Mesodermal cell (in vitro differentiated cells): ENCODE measurements around the gene RNU1-1.
"Not testable (repeated sequence)": the region's sequence is repeated elsewhere in the genome, so short reads cannot be mapped to it uniquely, and the experiment has no call there.

ENCODE experiments used
- H3K27ac ChIP-seq: 2 replicates; pipeline ENCODE4 v1.7.0; 2013; ENCODE audit warnings: mild to moderate bottlenecking, low read depth, low read length, moderate library complexity; ENCODE audit not compliant: severe bottlenecking
- H3K36me3 ChIP-seq: 2 replicates; pipeline ENCODE4 v1.7.1; 2013; ENCODE audit warnings: mild to moderate bottlenecking, low read length, moderate library complexity; ENCODE audit not compliant: control insufficient read depth, insufficient read depth
- H3K4me1 ChIP-seq: one replicate; pipeline ENCODE4 v1.7.1; 2013; ENCODE audit warnings: mild to moderate bottlenecking, low read length; ENCODE audit not compliant: insufficient read depth, control insufficient read depth, poor library complexity, severe bottlenecking
- H3K4me3 ChIP-seq: 2 replicates; pipeline ENCODE4 v1.7.0; 2013; ENCODE audit warnings: low read length, control low read depth, mild to moderate bottlenecking; ENCODE audit not compliant: insufficient read depth, poor library complexity, severe bottlenecking; ENCODE audit errors: extremely low read depth
- H3K9me3 ChIP-seq: 2 replicates; pipeline ENCODE4 v1.7.1; 2013; ENCODE audit warnings: mild to moderate bottlenecking, low read length, moderate library complexity; ENCODE audit not compliant: control insufficient read depth
- WGBS, 2 experiments: methylation state at CpG; one replicate each; pipeline ENCODE4 v1.1.5; 2013; ENCODE audit warnings: missing lambda C conversion rate in 2 of 2; ENCODE audit not compliant: insufficient coverage in 2 of 2; 5-methylcytosine and 5-hydroxymethylcytosine counted together

The RNU1-1 gene

GRCh38 chr1:16521288-16521583 lies 7.2 kb upstream of the RNU1-1 start:
- 35 to 46% methylated on average over 11 to 12 of the region's 12 CpGs for WGBS, 2 experiments
- H3K9me3 ChIP-seq = no peaks in the 10 kb centered on the region
- H3K36me3 ChIP-seq = no peaks in the 10 kb centered on the region
- no peaks in the 10 kb centered on the region for H3K4me1 ChIP-seq
- H3K4me3 ChIP-seq = peak overlapping the region; percentile 27
- H3K27ac ChIP-seq = no peak overlapping the region

- not testable (repeated sequence) for H3K36me3 ChIP-seq, H3K27ac ChIP-seq, H3K4me1 ChIP-seq, H3K9me3 ChIP-seq
- peak overlapping the region; percentile 27 for H3K4me3 ChIP-seq
- WGBS, 2 experiments = 26 to 30% methylated on average over 39 to 46 of the region's 48 CpGs
Measured at GRCh38 chr1:16520435-16521287, 6.6 kb upstream of the RNU1-1 start.

DNA sequence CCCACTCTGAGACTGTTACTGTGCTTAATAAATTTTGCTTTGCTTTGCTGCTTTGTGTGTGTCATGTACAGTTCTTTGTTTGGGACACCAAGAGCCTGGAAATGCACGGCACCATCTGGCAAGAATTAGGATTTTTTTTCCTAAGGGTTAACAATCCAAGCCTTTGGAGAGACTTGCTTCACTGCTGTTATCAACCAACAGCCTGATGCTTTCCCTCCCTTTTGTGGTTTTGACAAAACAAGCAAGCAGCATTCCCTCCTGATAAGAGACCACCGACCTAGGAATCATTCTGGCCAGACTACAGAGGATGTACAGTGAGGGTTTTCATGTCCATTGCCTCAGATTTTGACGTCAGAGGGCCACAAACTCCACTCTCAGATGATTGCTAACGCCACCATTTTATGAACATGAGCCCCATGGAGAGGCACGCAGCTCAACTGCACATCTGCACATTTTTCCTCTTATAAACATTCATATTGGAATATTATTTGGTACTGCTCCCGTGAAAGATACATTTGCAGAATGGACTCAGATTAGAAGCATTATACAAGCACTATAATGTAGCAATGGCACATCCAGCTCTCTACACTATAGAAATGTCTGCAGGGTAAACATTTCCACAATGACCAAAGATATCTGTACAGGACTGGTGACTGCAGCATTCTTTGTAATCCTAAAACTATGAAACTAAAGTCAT lies 5.3 kb upstream of the RNU1-1 start:
- H3K4me3 ChIP-seq, H3K9me3 ChIP-seq, H3K36me3 ChIP-seq, H3K27ac ChIP-seq, H3K4me1 ChIP-seq: not testable (repeated sequence)
- 94% methylated on average over 3 of the region's 6 CpGs; no CpG with 5 or more reads in 1 of the 2 experiments for WGBS, 2 experiments

DNA sequence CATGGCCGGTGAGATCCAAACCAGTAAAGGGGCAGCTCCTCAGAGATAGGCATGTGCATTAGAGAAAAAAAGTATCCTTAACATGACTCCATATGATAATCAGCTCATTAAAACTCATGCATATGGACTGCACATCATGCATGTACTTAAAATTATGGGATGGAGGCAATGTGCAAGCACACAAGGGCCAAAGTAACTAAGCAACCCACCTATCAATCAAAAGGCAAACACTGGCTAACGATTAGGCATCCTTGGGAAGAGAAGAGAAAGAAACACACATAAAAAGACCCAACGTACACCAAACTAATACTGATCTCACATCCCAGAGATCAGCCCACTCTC lies 4.8 kb upstream of the RNU1-1 start:
- H3K4me3 ChIP-seq, H3K9me3 ChIP-seq, H3K4me1 ChIP-seq, H3K27ac ChIP-seq, H3K36me3 ChIP-seq: not testable (repeated sequence)
- WGBS, 2 experiments = 86% methylated on average over 1 of the region's 3 CpGs; no CpG with 5 or more reads in 1 of the 2 experiments

DNA sequence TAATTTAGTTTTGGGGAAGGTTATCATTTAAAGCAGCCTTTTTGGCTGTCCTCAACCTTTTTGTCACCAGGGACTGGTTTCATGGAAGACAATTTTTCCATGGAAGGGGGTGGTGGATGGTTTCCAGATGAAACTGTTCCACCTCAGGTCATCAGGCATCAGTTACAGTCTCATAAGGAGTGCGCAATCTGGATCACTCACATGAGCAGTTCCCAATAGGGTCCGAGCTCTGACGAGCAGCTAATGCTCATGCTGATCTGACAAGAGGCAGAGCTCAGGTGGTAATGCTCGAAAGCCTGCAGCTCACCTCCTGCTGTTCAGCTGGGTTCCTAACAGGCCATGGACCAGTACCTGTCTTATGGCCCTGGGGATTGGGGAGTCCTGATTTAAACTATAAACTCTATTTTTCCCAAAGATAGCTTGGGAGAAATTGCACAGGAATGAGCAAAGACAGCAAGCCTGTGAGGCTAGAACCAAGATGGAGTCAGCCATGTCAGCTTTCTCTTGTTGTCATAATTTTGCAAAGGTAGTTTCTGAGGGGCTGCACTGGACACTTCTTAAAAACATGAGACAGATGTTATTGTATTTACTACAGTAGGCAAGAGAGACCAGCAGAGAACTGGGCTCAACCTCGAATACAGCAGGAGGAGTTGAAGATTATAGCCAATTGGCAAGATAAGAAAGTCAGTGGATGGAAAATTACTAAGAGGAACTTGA lies 2.8 kb upstream of the RNU1-1 start:
- not testable (repeated sequence) for H3K4me1 ChIP-seq, H3K27ac ChIP-seq, H3K9me3 ChIP-seq, H3K36me3 ChIP-seq, H3K4me3 ChIP-seq
- WGBS, 2 experiments = 100% methylated on average over 1 to 3 of the region's 5 CpGs

GRCh38 chr1:16513412-16514106 lies 526 bp downstream of the RNU1-1 start:
- H3K4me1 ChIP-seq, H3K27ac ChIP-seq, H3K4me3 ChIP-seq: not testable (repeated sequence)

DNA sequence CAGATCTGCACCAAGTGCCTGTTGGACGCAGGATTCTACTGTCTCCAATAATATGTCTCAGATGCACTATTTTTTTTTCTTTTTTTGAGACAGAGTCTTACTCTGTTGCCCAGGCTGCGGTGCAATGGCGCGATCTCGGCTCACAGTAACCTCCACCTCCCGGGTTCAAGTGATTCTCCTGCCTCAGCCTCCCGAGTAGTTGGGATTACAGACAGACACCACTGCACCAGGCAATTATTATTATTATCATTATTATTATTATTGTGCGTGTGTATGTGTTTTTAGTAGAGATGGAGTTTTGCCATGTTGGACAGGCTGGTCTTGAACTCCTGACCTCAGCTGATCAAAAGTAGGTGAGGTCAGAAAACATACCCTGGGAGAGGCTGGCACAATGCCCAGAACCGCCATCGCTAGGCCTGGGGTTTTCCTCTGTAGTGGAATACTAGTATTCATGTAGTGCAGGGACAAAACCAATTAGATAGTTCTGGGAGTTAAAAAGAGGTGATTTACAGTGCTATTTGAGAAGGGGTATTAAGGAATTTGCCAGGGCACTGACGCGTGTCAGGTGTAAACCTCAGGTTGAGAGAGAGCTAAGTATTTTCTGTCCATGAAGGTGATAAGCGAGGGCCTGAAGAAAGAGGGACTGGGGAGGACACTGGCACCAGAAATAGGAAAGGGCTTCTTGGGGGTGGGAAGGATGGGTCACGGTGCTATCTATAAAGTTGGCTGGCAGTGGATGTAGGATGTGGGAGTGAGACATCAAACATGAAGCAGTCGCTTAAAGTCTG lies 1.3 kb downstream of the RNU1-1 start:
- not testable (repeated sequence) for H3K4me1 ChIP-seq, H3K9me3 ChIP-seq, H3K4me3 ChIP-seq, H3K36me3 ChIP-seq, H3K27ac ChIP-seq
- WGBS, 2 experiments = 91% methylated on average over 5 of the region's 15 CpGs; no CpG with 5 or more reads in 1 of the 2 experiments

More at GRCh38 chr1:16513412-16514106, 526 bp downstream of the RNU1-1 start:
- WGBS, 2 experiments = 0% methylated on average over 1 of the region's 26 CpGs; no CpG with 5 or more reads in 1 of the 2 experiments
- not testable (repeated sequence) for H3K9me3 ChIP-seq, H3K36me3 ChIP-seq

DNA sequence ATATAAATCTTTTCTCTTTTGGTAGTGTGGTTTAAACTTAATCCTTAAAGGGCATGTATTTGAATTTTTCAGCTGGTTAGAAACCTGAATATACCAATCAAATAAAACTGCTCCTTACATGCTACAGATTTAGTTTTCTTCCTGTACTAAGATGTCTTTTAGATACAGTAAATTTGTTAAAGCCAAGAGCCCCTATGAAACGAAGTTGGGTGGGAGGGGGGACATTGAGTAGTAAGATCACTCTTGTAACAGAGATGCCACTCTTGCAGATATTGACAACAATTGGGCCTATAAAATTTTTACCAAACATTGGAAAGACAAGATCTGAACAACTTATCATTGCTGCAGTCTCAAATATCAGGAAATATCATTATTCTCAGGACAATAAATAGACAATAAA lies 2.2 kb downstream of the RNU1-1 start:
- not testable (repeated sequence) for H3K4me1 ChIP-seq, H3K36me3 ChIP-seq, H3K4me3 ChIP-seq, H3K27ac ChIP-seq, H3K9me3 ChIP-seq
- no CpG with 5 or more reads among the region's 1 CpG for WGBS, 2 experiments

DNA sequence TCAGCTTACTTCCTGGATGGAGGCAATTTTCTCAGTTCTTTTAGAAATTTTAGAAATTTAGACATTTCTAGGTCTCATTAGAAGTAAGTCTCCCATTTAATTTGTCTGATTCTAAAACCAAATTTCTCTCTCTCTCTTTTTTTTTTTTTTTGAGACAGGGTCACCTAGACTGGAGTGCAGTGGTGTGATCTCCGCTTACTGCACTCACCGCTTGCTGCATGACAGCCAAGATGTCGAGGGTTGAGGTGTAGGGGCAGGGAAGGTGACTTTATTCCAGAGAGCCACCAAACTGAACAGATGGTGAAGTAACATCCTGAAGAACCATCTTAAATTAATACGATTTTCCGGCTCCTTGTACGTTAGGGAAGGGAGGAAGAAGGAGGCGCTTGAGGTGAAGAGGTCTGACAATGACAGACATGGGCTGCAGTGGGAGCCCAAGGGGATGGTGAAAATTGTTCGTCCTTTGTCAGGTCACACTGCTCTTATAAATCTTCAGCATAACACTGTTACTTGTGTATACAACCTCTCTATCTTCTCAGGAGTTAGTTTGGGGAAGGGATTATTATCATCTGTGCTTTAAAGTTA lies 5.1 kb downstream of the RNU1-1 start:
- H3K36me3 ChIP-seq, H3K4me3 ChIP-seq, H3K9me3 ChIP-seq, H3K27ac ChIP-seq, H3K4me1 ChIP-seq: not testable (repeated sequence)
- WGBS, 2 experiments = 86 to 91% methylated on average over 7 to 8 of the region's 8 CpGs
